Neural cell (in vitro differentiated cells): Measurements from ENCODE around the gene KANK4.

Experiments
- EZH2 ChIP-seq: fragments of 200-600, 300-800 bp; shearing (Covaris generic), sonication (generic); IDR thresholded peaks from 2 replicates; pipeline ENCODE4 v1.6.1; 2014; ENCODE audit warnings: antibody characterized with exemption, low read length, borderline replicate concordance, mild to moderate bottlenecking; ENCODE audit not compliant: insufficient read depth, poor library complexity, severe bottlenecking
- TAF1 ChIP-seq: IDR thresholded peaks from 2 replicates; pipeline ENCODE4 v1.6.1; 2012; ENCODE audit warnings: low read depth
- TF ChIP-seq, protein P1 (sequence below): IDR thresholded peaks from 2 replicates; pipeline ENCODE4 v1.6.1; 2012; ENCODE audit warnings: borderline replicate concordance
- TF ChIP-seq, protein P2 (sequence below): fragments of 450-650 bp; IDR thresholded peaks from 2 replicates; pipeline ENCODE4 v1.5.1; 2014; ENCODE audit warnings: antibody characterized with exemption, mild to moderate bottlenecking, moderate library complexity; ENCODE audit not compliant: poor library complexity, severe bottlenecking

DNA sequence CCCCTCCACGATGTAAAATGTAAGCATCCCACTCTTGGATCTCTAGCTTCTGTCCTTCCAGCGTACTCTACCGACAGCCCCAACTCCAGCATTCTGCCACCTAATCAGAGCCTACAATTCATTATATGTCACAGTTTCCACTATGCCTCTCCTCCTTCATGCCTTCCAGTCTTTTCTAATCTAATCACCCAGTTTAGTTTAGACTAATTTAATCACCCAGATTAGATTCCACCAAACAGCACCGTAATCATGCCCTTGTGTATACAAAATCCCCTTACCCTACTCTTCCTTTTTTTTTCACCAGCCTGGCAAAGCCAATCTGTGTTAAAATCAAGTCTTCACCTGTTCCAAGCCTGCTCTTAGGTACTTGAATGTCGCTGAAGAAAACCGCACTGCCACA, 49.8 kb upstream of the KANK4 start:
- no peak for TF ChIP-seq TAF1
- TF ChIP-seq, protein P1, sequence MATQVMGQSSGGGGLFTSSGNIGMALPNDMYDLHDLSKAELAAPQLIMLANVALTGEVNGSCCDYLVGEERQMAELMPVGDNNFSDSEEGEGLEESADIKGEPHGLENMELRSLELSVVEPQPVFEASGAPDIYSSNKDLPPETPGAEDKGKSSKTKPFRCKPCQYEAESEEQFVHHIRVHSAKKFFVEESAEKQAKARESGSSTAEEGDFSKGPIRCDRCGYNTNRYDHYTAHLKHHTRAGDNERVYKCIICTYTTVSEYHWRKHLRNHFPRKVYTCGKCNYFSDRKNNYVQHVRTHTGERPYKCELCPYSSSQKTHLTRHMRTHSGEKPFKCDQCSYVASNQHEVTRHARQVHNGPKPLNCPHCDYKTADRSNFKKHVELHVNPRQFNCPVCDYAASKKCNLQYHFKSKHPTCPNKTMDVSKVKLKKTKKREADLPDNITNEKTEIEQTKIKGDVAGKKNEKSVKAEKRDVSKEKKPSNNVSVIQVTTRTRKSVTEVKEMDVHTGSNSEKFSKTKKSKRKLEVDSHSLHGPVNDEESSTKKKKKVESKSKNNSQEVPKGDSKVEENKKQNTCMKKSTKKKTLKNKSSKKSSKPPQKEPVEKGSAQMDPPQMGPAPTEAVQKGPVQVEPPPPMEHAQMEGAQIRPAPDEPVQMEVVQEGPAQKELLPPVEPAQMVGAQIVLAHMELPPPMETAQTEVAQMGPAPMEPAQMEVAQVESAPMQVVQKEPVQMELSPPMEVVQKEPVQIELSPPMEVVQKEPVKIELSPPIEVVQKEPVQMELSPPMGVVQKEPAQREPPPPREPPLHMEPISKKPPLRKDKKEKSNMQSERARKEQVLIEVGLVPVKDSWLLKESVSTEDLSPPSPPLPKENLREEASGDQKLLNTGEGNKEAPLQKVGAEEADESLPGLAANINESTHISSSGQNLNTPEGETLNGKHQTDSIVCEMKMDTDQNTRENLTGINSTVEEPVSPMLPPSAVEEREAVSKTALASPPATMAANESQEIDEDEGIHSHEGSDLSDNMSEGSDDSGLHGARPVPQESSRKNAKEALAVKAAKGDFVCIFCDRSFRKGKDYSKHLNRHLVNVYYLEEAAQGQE: no peak
- TF ChIP-seq, protein P2, sequence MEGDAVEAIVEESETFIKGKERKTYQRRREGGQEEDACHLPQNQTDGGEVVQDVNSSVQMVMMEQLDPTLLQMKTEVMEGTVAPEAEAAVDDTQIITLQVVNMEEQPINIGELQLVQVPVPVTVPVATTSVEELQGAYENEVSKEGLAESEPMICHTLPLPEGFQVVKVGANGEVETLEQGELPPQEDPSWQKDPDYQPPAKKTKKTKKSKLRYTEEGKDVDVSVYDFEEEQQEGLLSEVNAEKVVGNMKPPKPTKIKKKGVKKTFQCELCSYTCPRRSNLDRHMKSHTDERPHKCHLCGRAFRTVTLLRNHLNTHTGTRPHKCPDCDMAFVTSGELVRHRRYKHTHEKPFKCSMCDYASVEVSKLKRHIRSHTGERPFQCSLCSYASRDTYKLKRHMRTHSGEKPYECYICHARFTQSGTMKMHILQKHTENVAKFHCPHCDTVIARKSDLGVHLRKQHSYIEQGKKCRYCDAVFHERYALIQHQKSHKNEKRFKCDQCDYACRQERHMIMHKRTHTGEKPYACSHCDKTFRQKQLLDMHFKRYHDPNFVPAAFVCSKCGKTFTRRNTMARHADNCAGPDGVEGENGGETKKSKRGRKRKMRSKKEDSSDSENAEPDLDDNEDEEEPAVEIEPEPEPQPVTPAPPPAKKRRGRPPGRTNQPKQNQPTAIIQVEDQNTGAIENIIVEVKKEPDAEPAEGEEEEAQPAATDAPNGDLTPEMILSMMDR: no peak
- no peak for TF ChIP-seq EZH2
